ENCODE results near the gene FAM174B.

The FAM174B gene

DNA sequence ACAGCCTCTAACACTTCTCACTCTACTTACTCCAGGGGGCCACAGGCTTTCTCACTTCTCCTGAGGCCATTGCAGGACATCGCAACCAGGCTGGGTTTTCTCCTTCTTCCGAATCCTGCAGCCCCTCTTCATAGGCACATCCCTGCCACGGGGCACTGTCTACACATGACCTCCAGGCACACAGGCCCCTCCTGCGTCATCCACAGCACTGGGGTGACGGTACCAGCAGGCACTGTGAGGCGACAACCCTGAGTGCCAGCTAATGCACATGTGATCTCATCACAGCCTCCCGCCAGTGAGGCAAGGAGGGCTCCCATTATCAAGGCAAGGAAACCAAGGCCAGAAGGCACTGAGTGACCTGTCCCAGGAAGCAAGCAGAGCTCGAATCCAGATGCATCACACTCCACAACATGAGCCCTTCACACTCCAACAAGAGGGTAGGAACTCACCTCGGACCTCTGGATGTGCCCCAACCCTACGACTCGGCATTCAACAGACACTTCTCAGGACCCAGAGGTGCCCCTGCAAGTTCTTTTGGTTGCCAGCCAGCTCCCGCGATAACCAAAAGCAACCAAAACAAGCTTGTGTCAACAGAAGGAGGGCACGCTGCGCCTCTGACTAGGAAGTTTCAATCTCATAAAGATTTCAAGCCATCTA, 16.7 kb downstream of the FAM174B start:
- DNase-seq: no peak

DNA sequence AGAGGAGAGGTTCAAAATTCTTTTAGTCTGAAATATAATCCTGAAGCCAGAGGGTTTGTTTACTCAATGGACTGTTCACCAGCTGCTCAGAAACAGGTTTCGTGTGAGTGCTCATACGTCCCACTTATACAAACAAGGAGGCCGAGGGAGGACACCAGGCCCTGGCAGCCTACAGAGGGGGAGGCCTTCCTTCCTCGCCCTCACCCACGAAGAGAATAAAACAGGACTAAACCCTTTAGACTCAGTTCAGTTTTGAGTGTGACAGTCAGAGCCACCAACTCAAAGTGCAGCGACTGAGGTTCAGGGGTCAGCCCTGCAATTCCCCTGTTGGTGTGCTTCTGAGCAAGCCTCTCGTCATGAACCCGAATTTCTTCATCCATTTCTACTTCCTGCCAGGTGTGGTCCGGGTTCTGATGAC, 17.3 kb downstream of the FAM174B start:
- peak; percentile 81 for DNase-seq

DNA sequence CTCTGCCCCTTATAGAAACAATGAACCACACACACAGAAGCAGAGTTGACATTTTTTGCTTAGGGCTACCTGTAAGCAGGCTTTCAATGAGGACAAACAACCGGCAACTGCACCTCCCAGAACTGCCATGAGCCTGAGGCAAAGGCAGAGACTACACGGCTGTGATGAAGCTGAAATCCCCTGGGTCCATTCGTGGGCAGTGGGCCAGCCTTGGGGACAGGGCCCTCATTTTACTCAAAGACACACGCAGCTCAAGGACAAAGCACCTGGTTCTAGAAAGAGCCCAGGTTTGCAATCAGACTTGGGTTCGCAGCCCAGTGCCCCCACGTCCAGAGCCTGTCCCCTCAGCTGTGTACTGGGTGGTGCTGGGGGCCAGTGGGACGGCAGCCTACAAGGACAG, 17.9 kb downstream of the FAM174B start:
- DNase-seq: no peak

DNA sequence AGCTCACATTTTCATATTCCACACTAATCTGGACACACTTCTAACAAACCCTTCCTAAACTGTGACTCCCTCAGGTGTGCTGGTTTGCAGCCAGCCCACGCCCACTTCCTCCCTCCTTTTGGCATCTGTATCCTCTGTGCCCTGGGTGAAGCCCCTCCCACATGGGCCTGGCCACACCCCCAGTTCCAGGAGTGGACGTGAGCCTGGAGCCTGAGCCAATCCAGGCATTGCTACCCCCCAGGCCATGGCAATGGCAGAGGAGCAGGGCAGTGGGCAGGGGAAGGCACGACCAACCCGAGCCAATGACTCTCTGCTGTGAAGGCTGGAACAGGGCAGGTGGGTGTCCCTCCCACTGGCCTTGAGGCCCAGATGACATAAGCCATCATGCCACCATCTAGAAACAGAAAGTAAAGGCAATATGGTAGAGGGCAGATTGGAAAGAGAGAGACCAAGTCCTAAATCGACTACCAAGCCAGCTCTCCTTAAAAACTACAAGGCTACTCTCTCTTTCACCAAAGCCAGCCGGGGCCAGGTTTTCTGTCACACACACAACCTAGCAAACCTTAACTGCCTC, 18.6 kb downstream of the FAM174B start:
- peak; percentile 58 for DNase-seq

DNA sequence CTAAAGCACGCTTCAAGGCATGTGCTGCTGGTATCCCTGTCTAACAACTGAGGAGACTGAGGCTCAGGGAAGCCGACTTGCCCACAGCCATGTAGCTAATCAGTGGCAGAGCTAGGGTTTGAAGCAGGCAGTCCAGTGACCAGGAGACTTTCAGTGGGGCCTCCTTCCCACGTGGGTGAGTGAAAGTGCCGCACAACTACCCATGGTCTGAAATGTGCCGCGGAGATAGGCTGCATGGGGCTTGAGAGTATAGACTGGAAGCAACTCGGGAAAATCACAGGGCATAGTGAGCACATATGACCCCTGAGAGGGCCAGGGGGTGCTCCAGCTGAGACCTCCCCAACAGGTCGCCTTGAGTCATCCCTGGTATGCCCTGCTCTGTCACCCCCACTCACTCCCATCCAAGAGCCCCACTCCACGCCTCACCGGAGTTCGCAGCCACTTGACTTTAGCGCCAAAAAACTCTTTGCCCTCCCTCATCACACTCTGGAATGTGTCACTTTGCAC, 19.1 kb downstream of the FAM174B start:
- DNase-seq: no peak

DNA sequence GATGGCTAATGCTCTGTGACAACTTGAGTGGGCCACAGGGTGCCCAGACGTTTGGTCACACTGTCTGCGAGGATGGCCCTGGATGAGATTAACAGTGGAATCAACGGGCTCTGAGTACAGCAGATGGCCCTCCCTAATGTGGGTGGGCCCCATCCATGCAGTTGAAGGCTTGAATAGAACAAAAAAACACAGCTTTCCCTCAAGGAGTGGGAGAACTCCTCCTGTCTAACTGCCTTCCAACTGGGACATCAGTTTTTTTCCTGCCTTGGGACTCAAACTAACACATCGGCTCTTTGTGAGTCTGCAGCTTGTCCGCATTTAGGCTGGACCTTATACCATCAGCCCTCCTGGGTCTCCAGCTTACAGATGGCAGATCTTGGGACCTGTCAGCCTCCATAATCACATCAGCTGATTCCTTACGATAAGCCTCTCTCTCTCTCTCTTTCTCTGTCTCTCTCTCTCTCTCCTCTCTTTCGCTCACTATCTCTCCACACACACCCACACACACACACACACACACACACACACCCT, 20.8 kb downstream of the FAM174B start:
- DNase-seq: no peak

DNA sequence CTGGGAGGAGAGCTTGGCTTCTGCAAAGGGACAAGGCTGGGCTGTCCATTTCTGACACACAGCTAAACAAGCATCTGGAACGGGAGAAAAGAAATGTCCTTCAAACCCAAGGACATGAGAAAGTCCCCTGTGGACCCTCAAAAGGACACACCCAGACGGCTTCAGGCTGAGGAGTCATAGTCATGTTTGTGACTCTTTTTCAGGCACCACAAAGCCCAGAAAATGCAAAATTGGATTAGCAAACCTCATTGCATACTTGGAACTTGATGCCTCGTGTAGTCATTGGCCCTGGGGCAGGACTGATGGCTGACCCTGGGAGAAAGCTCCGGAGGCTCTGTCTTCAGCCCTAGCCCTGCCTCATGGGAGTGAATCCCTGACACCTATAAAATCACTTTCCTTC, 21.5 kb downstream of the FAM174B start:
- no peak for DNase-seq

DNA sequence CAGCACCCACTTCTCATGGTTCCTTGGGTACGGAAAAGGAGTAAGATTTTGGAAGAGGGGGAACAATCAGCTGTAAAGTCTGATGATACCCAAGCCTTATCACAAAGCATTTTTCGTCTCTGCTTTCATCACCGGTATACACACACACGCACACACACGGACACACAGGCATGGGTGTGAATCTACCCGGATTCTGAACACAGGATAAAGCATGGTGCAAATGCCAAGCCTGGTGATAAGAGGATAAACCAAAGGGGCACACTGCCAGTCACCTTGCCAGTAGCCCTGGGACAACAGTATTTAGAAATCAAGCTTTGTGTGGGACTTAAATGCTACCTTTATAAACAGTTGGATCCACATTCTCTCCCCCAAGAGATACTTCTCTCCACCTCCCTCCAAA, 22.2 kb downstream of the FAM174B start:
- no peak for DNase-seq

DNA sequence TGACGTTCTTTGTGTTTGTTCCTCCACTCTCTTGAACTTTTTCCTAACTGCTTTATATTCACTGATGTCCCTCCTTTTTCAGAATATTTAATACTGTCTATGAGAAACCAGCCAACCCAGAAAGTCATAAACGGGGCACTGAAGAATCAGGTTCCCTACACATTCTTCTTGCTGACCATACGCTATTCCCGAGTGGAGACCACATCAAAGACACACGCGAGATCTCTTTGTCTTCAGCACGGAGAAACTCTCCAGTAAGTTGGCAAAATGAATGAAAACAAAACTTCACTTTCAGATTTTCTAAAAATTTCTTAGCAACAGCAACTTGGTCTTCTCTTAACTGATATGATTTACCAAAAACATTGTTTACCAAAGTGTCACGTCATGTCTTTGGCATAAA, 22.6 kb downstream of the FAM174B start:
- no peak for DNase-seq

DNA sequence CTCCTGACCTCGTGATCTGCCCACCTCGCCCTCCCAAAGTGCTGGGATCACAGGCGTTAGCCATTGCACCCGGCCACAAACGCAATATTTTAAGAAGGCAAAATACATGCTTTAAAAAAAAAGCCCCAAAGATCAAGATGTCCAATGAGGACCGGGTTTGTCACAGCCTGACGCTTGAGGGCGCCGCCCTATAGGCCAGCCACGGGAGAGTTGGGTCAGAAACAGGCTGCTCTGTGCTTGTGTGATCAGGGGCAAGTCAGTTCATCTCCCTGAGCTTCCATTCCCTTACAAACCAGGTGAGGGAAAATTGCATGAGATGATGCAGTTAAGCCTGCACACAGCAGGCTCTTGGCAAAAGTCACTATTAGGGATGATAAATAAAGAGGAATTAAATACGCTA, 23.9 kb downstream of the FAM174B start:
- DNase-seq: no peak

DNA sequence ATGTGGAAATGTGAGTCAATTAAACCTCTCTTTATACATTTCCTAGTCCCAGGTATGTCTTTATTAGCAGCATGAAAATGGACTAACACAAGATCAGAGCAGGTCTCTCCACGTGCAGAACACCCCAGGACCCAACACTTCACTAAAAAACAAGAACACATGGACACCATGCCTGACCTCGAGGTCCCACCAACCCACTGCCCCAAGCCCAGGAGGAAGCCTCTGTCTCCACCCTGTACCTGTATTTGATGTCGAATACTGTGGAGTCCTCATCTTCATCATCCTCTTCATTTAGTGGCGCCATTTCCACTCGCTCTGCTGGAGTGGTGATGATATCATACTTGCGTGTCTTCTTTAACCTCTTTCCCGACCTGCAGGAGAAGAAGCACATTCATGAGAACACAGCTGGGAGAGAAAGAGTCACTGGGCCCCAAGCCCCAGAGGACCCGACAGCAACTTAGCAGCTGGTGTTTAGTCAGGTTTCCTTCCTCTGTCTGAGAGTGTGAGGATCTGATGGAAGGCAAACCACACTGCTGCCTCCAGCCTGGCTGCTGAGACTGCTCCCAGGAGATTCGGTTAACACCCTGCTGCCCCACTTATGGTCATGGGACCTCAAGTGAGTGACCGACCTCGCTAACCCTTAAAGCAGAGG, 25.5 kb downstream of the FAM174B start:
- DNase-seq: no peak

DNA sequence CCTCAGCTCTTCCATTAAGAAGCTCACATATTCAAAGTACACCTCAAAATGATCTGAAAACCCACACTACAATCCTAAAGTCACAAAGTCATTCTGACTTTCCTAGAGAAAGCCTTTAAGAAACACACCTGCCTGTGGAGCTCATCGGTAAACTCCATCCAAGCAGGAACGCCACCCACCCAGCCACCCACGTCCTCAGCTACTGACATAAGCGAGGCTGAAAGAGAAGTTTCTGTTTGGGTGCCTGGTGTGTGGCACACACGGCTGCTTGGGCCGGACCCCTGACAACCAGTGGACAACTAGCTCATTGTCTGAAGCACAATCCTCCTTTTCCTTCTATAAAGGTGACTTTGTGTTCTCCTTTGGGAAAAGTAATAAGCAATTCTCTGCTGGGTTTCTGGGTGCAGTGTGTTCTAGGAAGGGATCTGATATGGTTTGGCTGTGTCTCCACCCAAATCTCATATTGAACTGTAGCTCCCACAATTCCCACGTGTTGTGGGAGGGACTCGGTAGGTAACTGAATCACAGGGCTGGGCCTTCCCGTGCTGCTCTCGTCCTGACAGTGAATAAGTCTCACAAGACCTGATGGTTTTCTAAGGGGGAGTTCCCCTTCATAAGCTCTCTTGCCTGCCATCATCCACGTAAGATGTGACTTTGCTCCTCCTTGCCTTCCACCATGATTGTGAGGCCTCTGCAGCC, 26.1 kb downstream of the FAM174B start:
- DNase-seq: no peak

DNA sequence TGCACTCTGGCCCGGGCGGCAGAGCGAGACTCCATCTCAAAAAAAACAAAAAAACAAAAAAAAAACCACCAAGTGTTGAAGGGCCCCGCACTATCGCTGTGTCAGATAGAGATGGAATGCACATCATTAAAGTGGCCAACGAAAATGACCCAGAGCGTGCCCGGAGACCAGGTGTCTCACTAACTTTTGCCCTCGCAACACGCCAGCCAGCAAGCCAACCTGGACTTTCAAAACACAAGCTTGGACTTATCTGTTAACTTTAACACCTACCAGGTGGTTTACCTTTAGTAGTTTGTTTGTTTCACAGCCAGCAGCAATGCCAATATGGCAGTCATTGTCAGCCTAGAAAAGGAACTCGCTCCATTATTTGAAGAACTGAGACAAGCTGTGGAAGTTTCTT, 28.6 kb downstream of the FAM174B start:
- no peak for DNase-seq

DNA sequence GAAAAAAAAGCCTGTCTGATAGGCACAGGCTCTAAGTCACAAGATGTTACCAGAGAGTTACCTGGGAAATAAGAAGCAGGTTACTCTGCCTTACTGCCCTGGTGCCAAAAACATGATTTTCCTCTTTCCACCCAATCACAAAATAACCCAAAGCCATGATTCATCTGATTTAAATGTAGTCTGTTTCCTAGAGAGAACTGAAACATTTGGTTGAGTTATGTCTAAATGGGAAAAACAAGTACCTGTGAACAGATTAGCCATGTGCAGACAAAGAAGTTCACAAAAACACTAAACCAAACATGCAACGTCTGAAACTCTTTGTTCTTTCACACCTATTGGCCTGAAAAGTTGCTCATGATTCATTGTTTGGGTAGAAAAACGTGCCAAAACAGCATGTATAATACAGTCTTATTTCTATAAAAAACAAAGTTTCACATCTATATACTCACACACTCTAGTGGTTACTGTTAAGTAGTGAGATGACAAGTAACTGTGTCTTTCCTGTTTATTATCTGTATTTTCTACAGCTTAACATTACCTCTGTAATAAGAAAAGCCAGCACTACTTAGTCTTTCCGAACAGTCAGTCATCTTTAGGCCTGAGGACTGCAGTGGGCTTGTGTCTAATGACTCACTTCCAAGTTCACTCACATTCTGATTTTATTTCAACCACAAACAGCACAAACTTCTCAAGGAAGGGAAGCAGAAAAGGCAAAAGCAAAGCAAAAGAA, 30.2 kb downstream of the FAM174B start:
- DNase-seq: no peak

DNA sequence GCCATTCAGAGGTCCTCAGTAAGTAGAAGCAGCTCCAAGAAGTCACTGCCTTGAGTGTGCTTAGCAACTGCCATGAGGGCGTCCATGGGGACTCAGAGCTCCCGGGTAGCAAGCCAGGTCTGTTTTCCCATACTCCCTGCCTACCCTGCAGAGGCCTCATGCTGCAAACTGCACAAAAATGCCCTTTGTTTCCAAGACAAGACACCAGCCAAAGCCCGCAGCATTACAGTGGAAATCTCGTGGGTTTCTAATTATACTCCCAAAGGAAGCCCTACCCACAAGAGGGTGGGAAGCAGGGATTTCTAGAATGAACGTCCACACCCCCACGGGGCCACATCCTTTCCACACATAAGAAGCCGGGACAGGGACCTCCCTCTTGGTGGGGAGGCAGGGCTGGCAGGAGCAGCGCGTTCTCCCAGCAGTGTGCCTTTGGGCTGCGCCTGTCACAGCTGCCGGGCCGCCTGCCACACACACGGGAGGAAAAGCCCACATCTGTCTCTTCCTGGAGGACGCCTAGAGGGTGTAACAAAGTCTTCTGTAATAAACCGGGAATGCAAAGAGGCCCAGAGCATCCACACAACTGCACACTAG, 31.1 kb downstream of the FAM174B start:
- no peak for DNase-seq

DNA sequence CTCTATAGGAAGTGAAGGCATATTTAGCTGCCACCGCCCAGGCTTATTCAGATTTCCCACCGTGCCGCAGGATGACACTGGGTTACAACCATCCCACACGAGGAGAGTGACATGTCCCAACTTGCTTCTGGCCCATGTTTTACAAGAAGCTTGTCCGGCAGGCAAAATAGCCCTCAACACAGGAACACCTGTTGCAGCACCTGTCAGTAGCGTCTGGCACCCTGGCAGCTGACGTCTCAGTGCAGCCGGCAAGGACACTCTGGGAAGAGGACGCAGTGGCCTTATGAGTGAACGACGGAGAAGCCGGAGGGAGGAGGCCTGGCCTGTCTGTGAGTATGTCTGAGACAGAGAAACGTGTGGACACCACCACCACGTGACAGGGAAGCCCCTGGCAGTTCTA, 32.1 kb downstream of the FAM174B start:
- DNase-seq: peak; percentile 85

DNA sequence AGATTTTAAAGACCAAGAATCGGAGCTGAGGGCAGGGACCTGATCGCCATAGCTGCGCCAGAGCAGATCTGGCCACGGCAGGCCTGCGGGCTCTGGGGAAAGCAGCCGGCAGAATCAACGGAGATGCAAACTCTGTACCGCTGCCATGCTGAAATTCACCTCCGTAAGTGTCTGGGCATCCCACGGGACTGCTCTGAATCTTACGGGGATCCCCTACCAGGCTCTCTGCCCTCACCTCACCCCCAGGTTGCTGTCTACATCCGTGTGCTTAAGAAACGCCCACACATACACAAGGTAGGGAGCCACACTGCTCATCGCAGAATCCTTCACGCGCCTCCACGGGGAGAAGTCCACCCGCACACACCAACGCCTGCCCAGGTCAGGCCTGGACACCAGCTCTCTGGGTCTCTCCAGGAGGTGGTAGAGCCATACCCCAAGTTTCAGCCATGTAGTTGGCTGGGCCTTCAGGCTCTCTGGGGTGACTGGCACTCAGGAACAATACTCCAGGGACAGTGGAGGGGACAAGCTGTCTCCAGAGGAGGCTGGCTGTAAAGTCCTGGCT, 33.5 kb downstream of the FAM174B start:
- DNase-seq: no peak

DNA sequence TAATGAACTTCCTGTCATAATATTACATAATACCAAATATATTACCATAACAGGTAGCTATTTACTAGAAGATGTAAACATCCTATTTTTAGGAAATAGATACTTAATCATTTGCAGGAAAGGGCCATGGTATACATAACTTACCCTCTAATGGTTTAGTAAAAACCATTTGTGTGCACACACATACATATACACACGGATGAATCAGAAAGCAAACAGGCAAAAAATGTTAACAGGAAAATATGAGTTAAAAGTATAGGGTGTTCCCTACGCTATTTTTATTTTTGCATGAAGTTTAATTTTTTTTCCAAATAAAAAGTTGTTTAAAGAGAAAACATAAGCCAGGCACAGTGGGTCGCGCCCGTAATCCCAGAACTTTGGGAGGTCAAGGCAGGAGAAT, 34.6 kb downstream of the FAM174B start:
- no peak for DNase-seq

DNA sequence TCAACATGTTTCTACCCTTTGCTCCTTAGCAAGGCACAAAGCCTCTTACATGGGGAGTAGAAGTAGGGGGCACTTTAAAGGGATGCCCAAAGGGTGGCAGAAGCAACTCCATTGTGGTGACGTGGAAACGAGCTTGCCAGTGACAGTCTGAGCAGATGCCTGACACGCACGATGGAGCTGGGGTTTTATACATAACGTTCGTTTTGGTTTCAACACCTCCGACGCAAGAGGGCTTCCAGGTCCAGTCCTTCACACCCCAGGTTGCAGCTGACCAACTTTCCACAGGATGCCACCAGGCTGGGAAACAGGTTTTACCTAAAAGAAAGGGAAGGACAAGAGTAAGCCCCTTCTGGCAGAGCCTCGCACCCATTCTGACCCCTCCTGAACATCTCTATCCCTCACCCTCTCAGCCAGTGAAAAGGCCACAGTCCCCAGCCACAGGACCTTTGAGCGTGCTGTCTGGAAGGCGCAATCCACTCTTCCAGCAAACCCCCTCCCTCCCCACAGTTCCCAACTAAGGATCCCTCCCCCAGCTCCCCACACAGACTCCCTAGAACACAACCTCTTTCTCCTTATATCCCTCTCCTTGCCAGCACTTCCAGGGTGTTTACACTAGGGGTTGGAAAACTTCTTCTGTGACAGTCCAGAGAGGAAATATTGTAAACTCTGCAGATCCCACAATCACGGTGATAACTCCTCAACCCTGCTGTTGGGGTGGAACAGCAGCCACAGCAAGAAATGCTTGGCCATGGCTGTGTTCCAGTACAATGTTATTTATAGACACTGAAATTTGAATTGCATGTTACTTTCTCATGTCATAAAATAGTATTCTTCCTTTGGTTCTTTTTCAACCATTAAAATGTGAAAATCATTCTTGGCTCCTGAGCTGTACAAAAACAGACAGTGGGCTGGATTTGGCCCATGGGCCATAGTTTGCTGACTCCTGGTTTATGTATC, 36.2 kb downstream of the FAM174B start:
- DNase-seq: no peak

DNA sequence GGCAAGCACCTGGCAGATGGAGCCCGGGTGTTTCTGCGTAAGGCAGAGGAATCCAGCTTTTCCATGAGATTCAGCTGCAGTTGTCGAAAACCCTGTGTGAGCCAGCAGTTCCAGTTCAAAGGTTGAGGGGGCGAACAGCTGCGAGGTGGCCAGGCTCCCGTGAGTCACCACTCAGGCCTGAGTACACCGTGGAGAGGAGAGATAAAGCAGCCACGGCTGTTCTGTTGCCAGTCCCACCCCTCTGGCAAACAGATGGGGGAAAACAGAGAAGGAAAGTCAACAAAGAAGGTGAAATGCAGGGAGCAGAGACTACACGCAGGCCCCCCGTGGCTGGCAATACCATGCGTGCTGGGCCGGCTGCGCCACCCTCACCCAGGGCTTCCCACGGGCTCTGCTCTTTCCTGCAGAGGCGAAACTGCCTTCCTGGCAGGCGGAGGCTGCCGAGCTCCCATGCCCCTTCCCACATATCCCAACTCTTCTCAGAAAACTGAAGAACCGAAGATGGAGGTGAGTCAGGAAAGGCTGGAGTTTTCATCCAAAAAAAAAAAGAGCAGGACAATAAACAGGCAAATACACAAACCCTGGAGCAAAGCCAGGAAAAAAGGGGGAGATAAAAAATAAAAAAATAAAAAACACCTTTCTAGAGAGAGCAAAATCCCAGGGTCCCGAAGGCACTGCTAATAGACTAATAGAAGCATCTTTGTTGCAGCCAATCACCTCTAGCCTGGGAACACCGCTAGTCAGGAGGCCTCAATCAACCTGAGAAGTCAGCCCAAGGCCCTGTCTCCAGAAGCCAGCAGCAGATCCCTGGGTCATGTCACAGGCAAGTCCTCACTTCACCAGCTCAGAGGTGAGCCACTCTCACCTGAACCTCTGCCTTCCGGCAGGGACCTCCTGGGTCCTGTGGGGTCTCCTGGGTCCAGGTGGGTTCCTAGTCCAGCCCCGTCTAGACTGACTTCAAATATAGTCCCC, 37.7 kb downstream of the FAM174B start:
- DNase-seq: no peak
